COLO668 (cell line): ENCODE measurements around the gene MAP1LC3B2.
A peak's percentile ranks its signal among the peaks of the same experiment; 100 is the strongest.

Experiments
- DNase-seq: peaks from one replicate; lab custom pipeline; 2025; ENCODE audit not compliant: unreplicated experiment; lab: John Stamatoyannopoulos, UW

Gene MAP1LC3B2

GRCh38 chr12:116559162-116559935, at the start of gene MAP1LC3B2:
Gene MAP1LC3B2 (plus strand): TSS chr12:116559381. CDS start chr12:116575943, 16,562 bp downstream.
- no peak for DNase-seq

- no peak for DNase-seq
Measured at GRCh38 chr12:116513944-116514343, 45.2 kb upstream of the MAP1LC3B2 start.

- DNase-seq = no peak
Measured at GRCh38 chr12:116515684-116516083, 43.5 kb upstream of the MAP1LC3B2 start.

GRCh38 chr12:116516657-116517056, 42.5 kb upstream of the MAP1LC3B2 start:
- DNase-seq = no peak

- DNase-seq = no peak
Measured at GRCh38 chr12:116517431-116518045, 41.6 kb upstream of the MAP1LC3B2 start.

- DNase-seq = no peak
Measured at GRCh38 chr12:116520225-116520760, 38.9 kb upstream of the MAP1LC3B2 start.

GRCh38 chr12:116520801-116521471, 38.2 kb upstream of the MAP1LC3B2 start:
- DNase-seq = no peak

GRCh38 chr12:116524311-116524710, 34.9 kb upstream of the MAP1LC3B2 start:
- no peak for DNase-seq

GRCh38 chr12:116524964-116525379, 34.2 kb upstream of the MAP1LC3B2 start:
- no peak for DNase-seq

- no peak for DNase-seq
Measured at GRCh38 chr12:116525418-116526001, 33.7 kb upstream of the MAP1LC3B2 start.

GRCh38 chr12:116528065-116528464, 31.1 kb upstream of the MAP1LC3B2 start:
- no peak for DNase-seq

- DNase-seq = no peak
Measured at GRCh38 chr12:116528498-116528897, 30.7 kb upstream of the MAP1LC3B2 start.

GRCh38 chr12:116529048-116529447, 30.1 kb upstream of the MAP1LC3B2 start:
- DNase-seq = no peak

- no peak for DNase-seq
Measured at GRCh38 chr12:116529686-116530085, 29.5 kb upstream of the MAP1LC3B2 start.

- no peak for DNase-seq
Measured at GRCh38 chr12:116532428-116532827, 26.8 kb upstream of the MAP1LC3B2 start.

- DNase-seq = no peak
Measured at GRCh38 chr12:116532986-116533342, 26.2 kb upstream of the MAP1LC3B2 start.

GRCh38 chr12:116533343-116534251, 25.6 kb upstream of the MAP1LC3B2 start:
- DNase-seq = peak; percentile 85

GRCh38 chr12:116534311-116535121, 24.7 kb upstream of the MAP1LC3B2 start:
- DNase-seq = peak; percentile 35

- no peak for DNase-seq
Measured at GRCh38 chr12:116535241-116535640, 23.9 kb upstream of the MAP1LC3B2 start.
